ENCODE measurements around the gene BIRC7.

- no peak for TF ChIP-seq CTCF (conservative IDR thresholded peaks at IDR 0.05)
- no peak for TF ChIP-seq ZFX (IDR thresholded peaks at IDR 0.05)
These were observed 28.8 kb downstream of the BIRC7 start for GRCh38 chr20:63264519-63264918.
